Measurements from ENCODE around the gene HCN1. TPM values are rescaled to one million over a fixed set of nuclear protein-coding genes. Genes with fewer than 3 reads are reported as not detected.
"Not testable (repeated sequence)": the region's sequence is repeated elsewhere in the genome, so short reads cannot be mapped to it uniquely, and the experiment has no call there.

Gene HCN1
- total and polyA plus RNA-seq, 2 donors = 0.02 to 0.05 TPM

GRCh38 chr5:45382583-45382982 lies 313.6 kb downstream of the HCN1 start:
- 98% methylated on average over 2 of the region's 2 CpGs for WGBS
- H3K36me3 ChIP-seq (ENCODE audit: control insufficient read depth in 2 of 2, insufficient read depth in 2 of 2, low read length in 1 of 2) = no peaks in the 10 kb centered on the region
- peaks cover 0 to 1% of the 10 kb centered on the region in 2 donors for H3K9me3 ChIP-seq (ENCODE audit: control insufficient read depth in 2 of 2, insufficient read depth in 1 of 2, low read length in 1 of 2)
- H3K27me3 ChIP-seq (ENCODE audit: control insufficient read depth in 2 of 2, insufficient read depth in 1 of 2, low read length in 1 of 2) = no peaks in the 10 kb centered on the region
- H3K4me1 ChIP-seq (ENCODE audit: control insufficient read depth in 2 of 2, insufficient read depth in 2 of 2, low read length in 2 of 2) = no peaks in the 10 kb centered on the region
- no peak overlapping the region for H3K27ac ChIP-seq (ENCODE audit: low read depth in 1 of 2, low read length in 1 of 2)
- H3K4me3 ChIP-seq (ENCODE audit: low read length in 2 of 2) = no peak overlapping the region
- DNase-seq (ENCODE audit: low read depth in 6 of 9, low spot score in 9 of 9) = no peak

- peaks cover under 1 to 1% of the 10 kb centered on the region in 2 donors for H3K9me3 ChIP-seq (ENCODE audit: control insufficient read depth in 2 of 2, insufficient read depth in 1 of 2, low read length in 1 of 2)
- no peaks in the 10 kb centered on the region for H3K4me1 ChIP-seq (ENCODE audit: control insufficient read depth in 2 of 2, insufficient read depth in 2 of 2, low read length in 2 of 2)
- H3K27ac ChIP-seq (ENCODE audit: low read depth in 1 of 2, low read length in 1 of 2) = no peak overlapping the region
- 82% methylated on average over 2 of the region's 2 CpGs for WGBS
- H3K4me3 ChIP-seq (ENCODE audit: low read length in 2 of 2) = no peak overlapping the region
- no peak for DNase-seq (ENCODE audit: low read depth in 6 of 9, low spot score in 9 of 9)
- no peaks in the 10 kb centered on the region for H3K36me3 ChIP-seq (ENCODE audit: control insufficient read depth in 2 of 2, insufficient read depth in 2 of 2, low read length in 1 of 2)
- no peaks in the 10 kb centered on the region for H3K27me3 ChIP-seq (ENCODE audit: control insufficient read depth in 2 of 2, insufficient read depth in 1 of 2, low read length in 1 of 2)
Measured at GRCh38 chr5:45376417-45376816, 319.8 kb downstream of the HCN1 start.

GRCh38 chr5:45372629-45373028 lies 323.6 kb downstream of the HCN1 start:
- 93% methylated on average over 10 of the region's 10 CpGs for WGBS
- H3K4me1 ChIP-seq (ENCODE audit: control insufficient read depth in 2 of 2, insufficient read depth in 2 of 2, low read length in 2 of 2) = no peaks in the 10 kb centered on the region
- H3K9me3 ChIP-seq (ENCODE audit: control insufficient read depth in 2 of 2, insufficient read depth in 1 of 2, low read length in 1 of 2) = peaks cover 0 to 3% of the 10 kb centered on the region in 2 donors
- H3K36me3 ChIP-seq (ENCODE audit: control insufficient read depth in 2 of 2, insufficient read depth in 2 of 2, low read length in 1 of 2) = no peaks in the 10 kb centered on the region
- no peak for DNase-seq (ENCODE audit: low read depth in 6 of 9, low spot score in 9 of 9)
- no peak overlapping the region for H3K27ac ChIP-seq (ENCODE audit: low read depth in 1 of 2, low read length in 1 of 2)
- no peak overlapping the region for H3K4me3 ChIP-seq (ENCODE audit: low read length in 2 of 2)
- no peaks in the 10 kb centered on the region for H3K27me3 ChIP-seq (ENCODE audit: control insufficient read depth in 2 of 2, insufficient read depth in 1 of 2, low read length in 1 of 2)

GRCh38 chr5:45371423-45371822 lies 324.8 kb downstream of the HCN1 start:
- H3K4me1 ChIP-seq (ENCODE audit: control insufficient read depth in 2 of 2, insufficient read depth in 2 of 2, low read length in 2 of 2); H3K36me3 ChIP-seq (ENCODE audit: control insufficient read depth in 2 of 2, insufficient read depth in 2 of 2, low read length in 1 of 2); H3K27me3 ChIP-seq (ENCODE audit: control insufficient read depth in 2 of 2, insufficient read depth in 1 of 2, low read length in 1 of 2); H3K9me3 ChIP-seq (ENCODE audit: control insufficient read depth in 2 of 2, insufficient read depth in 1 of 2, low read length in 1 of 2); DNase-seq (ENCODE audit: low read depth in 6 of 9, low spot score in 9 of 9); H3K27ac ChIP-seq (ENCODE audit: low read depth in 1 of 2, low read length in 1 of 2); H3K4me3 ChIP-seq (ENCODE audit: low read length in 2 of 2): not testable (repeated sequence)
- 96% methylated on average over 8 of the region's 8 CpGs for WGBS

- no peaks in the 10 kb centered on the region for H3K9me3 ChIP-seq (ENCODE audit: control insufficient read depth in 2 of 2, insufficient read depth in 1 of 2, low read length in 1 of 2)
- WGBS = 93% methylated on average over 3 of the region's 3 CpGs
- H3K4me1 ChIP-seq (ENCODE audit: control insufficient read depth in 2 of 2, insufficient read depth in 2 of 2, low read length in 2 of 2) = no peaks in the 10 kb centered on the region
- no peak overlapping the region for H3K27ac ChIP-seq (ENCODE audit: low read depth in 1 of 2, low read length in 1 of 2)
- H3K27me3 ChIP-seq (ENCODE audit: control insufficient read depth in 2 of 2, insufficient read depth in 1 of 2, low read length in 1 of 2) = no peaks in the 10 kb centered on the region
- DNase-seq (ENCODE audit: low read depth in 6 of 9, low spot score in 9 of 9) = no peak
- H3K36me3 ChIP-seq (ENCODE audit: control insufficient read depth in 2 of 2, insufficient read depth in 2 of 2, low read length in 1 of 2) = no peaks in the 10 kb centered on the region
- no peak overlapping the region for H3K4me3 ChIP-seq (ENCODE audit: low read length in 2 of 2)
Measured at GRCh38 chr5:45355189-45355992, 340.8 kb downstream of the HCN1 start.

GRCh38 chr5:45336464-45336863 lies 359.7 kb downstream of the HCN1 start:
- Histone ChIP-seq H3K27ac (ENCODE audit: low read depth in 1 of 2, low read length in 1 of 2) (no peak overlapping the region), H3K36me3 (ENCODE audit: control insufficient read depth in 2 of 2, insufficient read depth in 2 of 2, low read length in 1 of 2) (no peaks in the 10 kb centered on the region), H3K9me3 (ENCODE audit: control insufficient read depth in 2 of 2, insufficient read depth in 1 of 2, low read length in 1 of 2) (peaks cover 0 to 1% of the 10 kb centered on the region in 2 donors), H3K4me1 (ENCODE audit: control insufficient read depth in 2 of 2, insufficient read depth in 2 of 2, low read length in 2 of 2) (no peaks in the 10 kb centered on the region), H3K27me3 (ENCODE audit: control insufficient read depth in 2 of 2, insufficient read depth in 1 of 2, low read length in 1 of 2) (no peaks in the 10 kb centered on the region), H3K4me3 (ENCODE audit: low read length in 2 of 2) (no peak overlapping the region)
- DNase-seq (ENCODE audit: low read depth in 6 of 9, low spot score in 9 of 9) = no peak
- WGBS = 92% methylated on average over 2 of the region's 2 CpGs

GRCh38 chr5:45335978-45336377 lies 360.2 kb downstream of the HCN1 start:
- 91% methylated on average over 2 of the region's 2 CpGs for WGBS

GRCh38 chr5:45335346-45335745 lies 360.8 kb downstream of the HCN1 start:
- H3K4me1 ChIP-seq (ENCODE audit: control insufficient read depth in 2 of 2, insufficient read depth in 2 of 2, low read length in 2 of 2) = no peaks in the 10 kb centered on the region
- no peak overlapping the region for H3K27ac ChIP-seq (ENCODE audit: low read depth in 1 of 2, low read length in 1 of 2)
- H3K36me3 ChIP-seq (ENCODE audit: control insufficient read depth in 2 of 2, insufficient read depth in 2 of 2, low read length in 1 of 2) = no peaks in the 10 kb centered on the region
- peaks cover 0 to 1% of the 10 kb centered on the region in 2 donors for H3K9me3 ChIP-seq (ENCODE audit: control insufficient read depth in 2 of 2, insufficient read depth in 1 of 2, low read length in 1 of 2)
- no peaks in the 10 kb centered on the region for H3K27me3 ChIP-seq (ENCODE audit: control insufficient read depth in 2 of 2, insufficient read depth in 1 of 2, low read length in 1 of 2)
- no peak for DNase-seq (ENCODE audit: low read depth in 6 of 9, low spot score in 9 of 9)
- no peak overlapping the region for H3K4me3 ChIP-seq (ENCODE audit: low read length in 2 of 2)

More at GRCh38 chr5:45335978-45336377, 360.2 kb downstream of the HCN1 start:
- H3K4me3 ChIP-seq (ENCODE audit: low read length in 2 of 2) = no peak overlapping the region
- no peaks in the 10 kb centered on the region for H3K4me1 ChIP-seq (ENCODE audit: control insufficient read depth in 2 of 2, insufficient read depth in 2 of 2, low read length in 2 of 2)
- H3K27ac ChIP-seq (ENCODE audit: low read depth in 1 of 2, low read length in 1 of 2) = no peak overlapping the region
- DNase-seq (ENCODE audit: low read depth in 6 of 9, low spot score in 9 of 9) = no peak
- no peaks in the 10 kb centered on the region for H3K36me3 ChIP-seq (ENCODE audit: control insufficient read depth in 2 of 2, insufficient read depth in 2 of 2, low read length in 1 of 2)
- no peaks in the 10 kb centered on the region for H3K27me3 ChIP-seq (ENCODE audit: control insufficient read depth in 2 of 2, insufficient read depth in 1 of 2, low read length in 1 of 2)
- peaks cover 0 to 1% of the 10 kb centered on the region in 2 donors for H3K9me3 ChIP-seq (ENCODE audit: control insufficient read depth in 2 of 2, insufficient read depth in 1 of 2, low read length in 1 of 2)

GRCh38 chr5:45334939-45335338 lies 361.2 kb downstream of the HCN1 start:
- no peak overlapping the region for H3K4me3 ChIP-seq (ENCODE audit: low read length in 2 of 2)
- WGBS = 92% methylated on average over 1 of the region's 1 CpG

More at GRCh38 chr5:45334939-45335338, 361.2 kb downstream of the HCN1 start:
- DNase-seq (ENCODE audit: low read depth in 6 of 9, low spot score in 9 of 9) = no peak
- no peak overlapping the region for H3K27ac ChIP-seq (ENCODE audit: low read depth in 1 of 2, low read length in 1 of 2)
- H3K27me3 ChIP-seq (ENCODE audit: control insufficient read depth in 2 of 2, insufficient read depth in 1 of 2, low read length in 1 of 2) = no peaks in the 10 kb centered on the region
- peaks cover 0 to 1% of the 10 kb centered on the region in 2 donors for H3K9me3 ChIP-seq (ENCODE audit: control insufficient read depth in 2 of 2, insufficient read depth in 1 of 2, low read length in 1 of 2)
- no peaks in the 10 kb centered on the region for H3K36me3 ChIP-seq (ENCODE audit: control insufficient read depth in 2 of 2, insufficient read depth in 2 of 2, low read length in 1 of 2)
- H3K4me1 ChIP-seq (ENCODE audit: control insufficient read depth in 2 of 2, insufficient read depth in 2 of 2, low read length in 2 of 2) = no peaks in the 10 kb centered on the region

Measured in thymus (tissue), 11 donors.